Measurements from ENCODE around the gene ZNF281.

The ZNF281 gene

DNA sequence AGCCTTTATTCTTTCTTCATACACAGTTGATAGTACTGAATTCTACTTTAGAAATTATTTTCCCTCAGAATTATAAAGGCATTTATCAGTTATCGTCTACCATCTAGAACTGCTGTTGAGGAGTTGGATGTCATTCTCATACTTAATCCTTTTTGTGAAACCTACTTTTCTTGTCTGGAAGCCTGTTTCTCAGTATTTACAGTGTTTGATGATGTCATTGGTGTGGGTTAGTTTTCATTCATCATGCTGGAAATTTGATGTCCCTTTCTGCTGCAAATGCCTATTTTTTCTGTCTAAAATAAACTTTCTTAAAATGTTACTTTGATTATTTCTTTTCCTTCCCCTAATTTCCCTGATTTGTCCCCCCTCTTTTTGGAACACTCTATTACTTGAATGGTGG is 22.8 kb upstream of the ZNF281 start:
- peaks cover 3% of the 10 kb centered on the region for H3K4me1 ChIP-seq (ENCODE audit: insufficient read depth, low read length, poor library complexity, severe bottlenecking)
- H3K27me3 ChIP-seq (ENCODE audit: insufficient read depth, low read length, poor library complexity, severe bottlenecking), result no peaks in the 10 kb centered on the region
- no peaks in the 10 kb centered on the region for H3K9me2 ChIP-seq (replicated peaks; ENCODE audit: low read depth, low read length)
- no peaks in the 10 kb centered on the region for H3K79me2 ChIP-seq (ENCODE audit: insufficient read depth, low read length)
- no peaks in the 10 kb centered on the region for H3F3A ChIP-seq (ENCODE audit: low read depth)
- H3K4me3 ChIP-seq (ENCODE audit: low read length, poor library complexity, severe bottlenecking), result no peak overlapping the region
- H3K9me3 ChIP-seq (ENCODE audit: insufficient read depth, low read depth, low read length), result no peaks in the 10 kb centered on the region
- H3K36me3 ChIP-seq (ENCODE audit: insufficient read depth, low read length), result no peaks in the 10 kb centered on the region
- no peak overlapping the region for H3K4me2 ChIP-seq (ENCODE audit: low read depth, low read length, poor library complexity, severe bottlenecking)
- no peaks in the 10 kb centered on the region for H4K20me1 ChIP-seq (ENCODE audit: insufficient read depth, low read length, poor library complexity, severe bottlenecking)
- no peak overlapping the region for H3K9ac ChIP-seq (ENCODE audit: low read depth, low read length, poor library complexity, severe bottlenecking)
- TF ChIP-seq EZH2phosphoT487 (IDR thresholded peaks at IDR 0.05; ENCODE audit: borderline replicate concordance), result no peak
- TF ChIP-seq, protein P1, sequence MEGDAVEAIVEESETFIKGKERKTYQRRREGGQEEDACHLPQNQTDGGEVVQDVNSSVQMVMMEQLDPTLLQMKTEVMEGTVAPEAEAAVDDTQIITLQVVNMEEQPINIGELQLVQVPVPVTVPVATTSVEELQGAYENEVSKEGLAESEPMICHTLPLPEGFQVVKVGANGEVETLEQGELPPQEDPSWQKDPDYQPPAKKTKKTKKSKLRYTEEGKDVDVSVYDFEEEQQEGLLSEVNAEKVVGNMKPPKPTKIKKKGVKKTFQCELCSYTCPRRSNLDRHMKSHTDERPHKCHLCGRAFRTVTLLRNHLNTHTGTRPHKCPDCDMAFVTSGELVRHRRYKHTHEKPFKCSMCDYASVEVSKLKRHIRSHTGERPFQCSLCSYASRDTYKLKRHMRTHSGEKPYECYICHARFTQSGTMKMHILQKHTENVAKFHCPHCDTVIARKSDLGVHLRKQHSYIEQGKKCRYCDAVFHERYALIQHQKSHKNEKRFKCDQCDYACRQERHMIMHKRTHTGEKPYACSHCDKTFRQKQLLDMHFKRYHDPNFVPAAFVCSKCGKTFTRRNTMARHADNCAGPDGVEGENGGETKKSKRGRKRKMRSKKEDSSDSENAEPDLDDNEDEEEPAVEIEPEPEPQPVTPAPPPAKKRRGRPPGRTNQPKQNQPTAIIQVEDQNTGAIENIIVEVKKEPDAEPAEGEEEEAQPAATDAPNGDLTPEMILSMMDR (conservative IDR thresholded peaks at IDR 0.05; ENCODE audit: low read length), result no peak
- no peak overlapping the region for H2AFZ ChIP-seq (ENCODE audit: low read length)

DNA sequence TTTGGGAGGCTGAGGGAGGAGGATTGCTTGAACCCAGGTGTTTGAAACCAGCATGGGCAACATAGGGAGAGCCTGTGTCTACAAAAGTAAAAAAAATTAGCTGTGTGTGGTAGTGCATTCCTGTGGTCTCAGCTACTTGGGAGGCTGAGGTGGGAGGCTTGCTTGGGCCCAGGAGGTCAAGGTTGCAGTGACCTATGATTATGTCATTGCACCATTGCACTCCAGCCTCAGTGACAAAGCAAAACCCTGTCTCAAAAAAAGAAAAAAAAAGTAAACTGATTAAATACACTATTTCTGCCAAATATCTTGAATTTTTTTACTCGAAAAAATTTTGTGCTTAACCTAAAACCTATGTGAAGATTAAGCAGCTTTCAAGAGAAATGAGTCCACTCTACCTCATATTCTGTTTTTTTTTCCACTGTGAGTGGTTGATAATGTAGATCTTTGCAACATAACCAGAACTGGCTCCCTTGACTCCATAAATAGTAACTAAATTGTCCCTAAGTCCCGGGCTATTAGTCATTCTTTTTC is 19.4 kb upstream of the ZNF281 start:
- Histone ChIP-seq H2AFZ (ENCODE audit: low read length) (no peak overlapping the region), H3K79me2 (ENCODE audit: insufficient read depth, low read length) (no peaks in the 10 kb centered on the region), H3K4me2 (ENCODE audit: low read depth, low read length, poor library complexity, severe bottlenecking) (no peak overlapping the region), H3K36me3 (ENCODE audit: insufficient read depth, low read length) (no peaks in the 10 kb centered on the region), H3K9me3 (ENCODE audit: insufficient read depth, low read depth, low read length) (no peaks in the 10 kb centered on the region), H3K27me3 (ENCODE audit: insufficient read depth, low read length, poor library complexity, severe bottlenecking) (no peaks in the 10 kb centered on the region), H4K20me1 (ENCODE audit: insufficient read depth, low read length, poor library complexity, severe bottlenecking) (no peaks in the 10 kb centered on the region), H3K9me2 (replicated peaks; ENCODE audit: low read depth, low read length) (no peaks in the 10 kb centered on the region), H3K9ac (ENCODE audit: low read depth, low read length, poor library complexity, severe bottlenecking) (no peak overlapping the region), H3K4me1 (ENCODE audit: insufficient read depth, low read length, poor library complexity, severe bottlenecking) (no peaks in the 10 kb centered on the region), H3K4me3 (ENCODE audit: low read length, poor library complexity, severe bottlenecking) (no peak overlapping the region), H3F3A (ENCODE audit: low read depth) (no peaks in the 10 kb centered on the region)
- TF ChIP-seq, protein P1 (conservative IDR thresholded peaks at IDR 0.05; ENCODE audit: low read length), result no peak
- no peak for TF ChIP-seq EZH2phosphoT487 (IDR thresholded peaks at IDR 0.05; ENCODE audit: borderline replicate concordance)

- Histone ChIP-seq H3K9ac (ENCODE audit: low read depth, low read length, poor library complexity, severe bottlenecking) (no peak overlapping the region), H2AFZ (ENCODE audit: low read length) (no peak overlapping the region), H3F3A (ENCODE audit: low read depth) (no peaks in the 10 kb centered on the region), H3K4me3 (ENCODE audit: low read length, poor library complexity, severe bottlenecking) (no peak overlapping the region), H3K27me3 (ENCODE audit: insufficient read depth, low read length, poor library complexity, severe bottlenecking) (no peaks in the 10 kb centered on the region), H3K36me3 (ENCODE audit: insufficient read depth, low read length) (no peaks in the 10 kb centered on the region), H3K4me2 (ENCODE audit: low read depth, low read length, poor library complexity, severe bottlenecking) (no peak overlapping the region), H3K79me2 (ENCODE audit: insufficient read depth, low read length) (no peaks in the 10 kb centered on the region), H3K9me2 (replicated peaks; ENCODE audit: low read depth, low read length) (no peaks in the 10 kb centered on the region), H3K4me1 (ENCODE audit: insufficient read depth, low read length, poor library complexity, severe bottlenecking) (no peaks in the 10 kb centered on the region), H4K20me1 (ENCODE audit: insufficient read depth, low read length, poor library complexity, severe bottlenecking) (no peaks in the 10 kb centered on the region), H3K9me3 (ENCODE audit: insufficient read depth, low read depth, low read length) (no peaks in the 10 kb centered on the region)
- TF ChIP-seq, protein P1 (conservative IDR thresholded peaks at IDR 0.05; ENCODE audit: low read length), result no peak
- no peak for TF ChIP-seq EZH2phosphoT487 (IDR thresholded peaks at IDR 0.05; ENCODE audit: borderline replicate concordance)
Observed at GRCh38 chr1:200428482-200429205, 18.8 kb upstream of the ZNF281 start.

Measured in Loucy (cell line).